Mesenchymal stem cell (in vitro differentiated cells and primary cell): Measurements from ENCODE around the gene ZNF485.
"Not testable (repeated sequence)": the region's sequence is repeated elsewhere in the genome, so short reads cannot be mapped to it uniquely, and the experiment has no call there.

Experiments
- DNase-seq: peaks from one replicate; pipeline ENCODE4 v3.0.0-alpha.2; 2013
- H2AFZ ChIP-seq: one replicate; pipeline ENCODE4 v1.6.1; 2013; ENCODE audit warnings: low read depth, mild to moderate bottlenecking, control low read depth, inconsistent platforms, low read length, moderate library complexity
- H2AK5ac ChIP-seq: 2 replicates; pipeline ENCODE4 v1.6.1; 2013; ENCODE audit warnings: low read length, moderate library complexity, mild to moderate bottlenecking, inconsistent platforms; ENCODE audit not compliant: severe bottlenecking
- H2BK120ac ChIP-seq: one replicate; pipeline ENCODE4 v1.6.1; 2013; ENCODE audit warnings: low read depth, mild to moderate bottlenecking, inconsistent platforms, low read length, moderate library complexity
- H2BK12ac ChIP-seq, 2 experiments: one replicate each; pipeline ENCODE4 v1.6.1; 2013; ENCODE audit warnings: inconsistent platforms in 2 of 2, low read length in 2 of 2, mild to moderate bottlenecking in 2 of 2, moderate library complexity in 2 of 2, control low read depth in 1 of 2
- H2BK15ac ChIP-seq: one replicate; pipeline ENCODE4 v1.6.1; 2013; ENCODE audit warnings: mild to moderate bottlenecking, low read depth, inconsistent platforms; ENCODE audit not compliant: poor library complexity, severe bottlenecking
- H2BK5ac ChIP-seq: 2 replicates; pipeline ENCODE4 v1.6.1; 2013; ENCODE audit warnings: low read depth, mild to moderate bottlenecking, low read length, control low read depth, inconsistent platforms; ENCODE audit not compliant: poor library complexity, severe bottlenecking
- H3K14ac ChIP-seq, 2 experiments: one replicate each; pipeline ENCODE4 v1.6.1; 2013; ENCODE audit warnings: inconsistent platforms in 2 of 2, low read length in 2 of 2, control low read depth in 1 of 2, mild to moderate bottlenecking in 1 of 2, moderate library complexity in 1 of 2
- H3K18ac ChIP-seq, 2 experiments: one replicate each; pipeline ENCODE4 v1.6.1; 2013; ENCODE audit warnings: inconsistent platforms in 2 of 2, low read length in 2 of 2, control low read depth in 1 of 2, low read depth in 1 of 2, mild to moderate bottlenecking in 1 of 2
- H3K23ac ChIP-seq, 2 experiments: one replicate each; pipeline ENCODE4 v1.6.1; 2013; ENCODE audit warnings: inconsistent platforms in 2 of 2, low read length in 2 of 2, mild to moderate bottlenecking in 2 of 2, moderate library complexity in 2 of 2, control low read depth in 1 of 2
- H3K27ac ChIP-seq: 2 replicates; pipeline ENCODE4 v1.5.1; 2013; ENCODE audit warnings: mild to moderate bottlenecking, moderate library complexity, low read length, control low read depth, inconsistent platforms; ENCODE audit not compliant: poor library complexity, severe bottlenecking
- H3K27me3 ChIP-seq, 2 experiments: 2 replicates each; pipeline versions ENCODE4 v1.6.1 to v1.7.0; 2013; ENCODE audit warnings: low read length in 2 of 2, mild to moderate bottlenecking in 2 of 2, moderate library complexity in 2 of 2, control low read depth in 1 of 2, inconsistent platforms in 1 of 2; ENCODE audit not compliant: control insufficient read depth in 1 of 2, insufficient read depth in 1 of 2
- H3K36me3 ChIP-seq, 2 experiments: 2 replicates each; pipeline versions ENCODE4 v1.6.1 to v1.7.0; 2013; ENCODE audit warnings: low read length in 2 of 2, control low read depth in 1 of 2, inconsistent platforms in 1 of 2, low read depth in 1 of 2, mild to moderate bottlenecking in 1 of 2; ENCODE audit not compliant: insufficient read depth in 2 of 2, control insufficient read depth in 1 of 2
- H3K4ac ChIP-seq, 2 experiments: one replicate each; pipeline ENCODE4 v1.6.1; 2013; ENCODE audit warnings: inconsistent platforms in 2 of 2, low read length in 2 of 2, mild to moderate bottlenecking in 2 of 2, moderate library complexity in 2 of 2, control low read depth in 1 of 2, low read depth in 1 of 2
- H3K4me1 ChIP-seq: 2 replicates; pipeline ENCODE4 v1.6.1; 2013; ENCODE audit warnings: low read depth, low read length, control low read depth; ENCODE audit not compliant: control insufficient read depth, insufficient read depth
- H3K4me2 ChIP-seq: 2 replicates; pipeline ENCODE4 v1.6.1; 2013; ENCODE audit warnings: low read length, mild to moderate bottlenecking, inconsistent platforms; ENCODE audit not compliant: poor library complexity, severe bottlenecking
- H3K4me3 ChIP-seq, 2 experiments: 2 replicates each; pipeline versions ENCODE4 v1.5.1 to v1.7.0; 2013; ENCODE audit warnings: low read length in 2 of 2, mild to moderate bottlenecking in 2 of 2, control low read depth in 1 of 2, low read depth in 1 of 2; ENCODE audit not compliant: insufficient read depth in 1 of 2
- H3K79me1 ChIP-seq: replicated peaks from 2 replicates; pipeline ENCODE4 v1.6.1; 2013; ENCODE audit warnings: mild to moderate bottlenecking, control low read depth, low read length, inconsistent platforms; ENCODE audit not compliant: poor library complexity, severe bottlenecking
- H3K9ac ChIP-seq: 2 replicates; pipeline ENCODE4 v1.7.0; 2013; ENCODE audit warnings: mild to moderate bottlenecking, low read length, moderate library complexity
- H3K9me3 ChIP-seq: 2 replicates; pipeline ENCODE4 v1.7.0; 2013; ENCODE audit warnings: mild to moderate bottlenecking, low read length; ENCODE audit not compliant: control insufficient read depth
- H4K8ac ChIP-seq: one replicate; pipeline ENCODE4 v1.6.1; 2013; ENCODE audit warnings: inconsistent platforms, mild to moderate bottlenecking, low read length, moderate library complexity
- H4K91ac ChIP-seq: one replicate; pipeline ENCODE4 v1.6.1; 2013; ENCODE audit warnings: mild to moderate bottlenecking, low read length, inconsistent platforms
- WGBS: methylation state at CpG from one replicate; pipeline ENCODE4 v1.1.7; 2013; ENCODE audit warnings: mixed read lengths; 5-methylcytosine and 5-hydroxymethylcytosine counted together

ZNF485 gene

DNA sequence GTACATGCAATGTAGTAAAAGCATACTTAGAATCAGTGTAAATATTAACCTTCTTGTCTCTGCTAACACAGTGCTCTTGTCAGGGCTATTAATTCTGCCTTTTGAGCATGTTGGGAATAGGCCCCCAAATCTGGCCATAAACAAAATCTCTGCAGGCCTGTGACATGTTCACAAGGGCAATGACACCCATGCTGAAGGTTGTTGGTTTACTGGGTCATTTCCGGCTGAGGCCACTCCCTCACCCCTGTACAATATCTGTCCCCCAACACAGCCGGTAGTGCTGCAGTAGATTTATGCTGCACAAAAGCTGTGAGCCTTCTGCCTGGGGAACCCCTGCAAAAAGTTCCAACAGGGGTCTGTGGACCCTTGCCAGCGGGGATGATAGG, 19.5 kb upstream of the ZNF485 start:
- H2BK5ac ChIP-seq, H3K14ac ChIP-seq, H3K27ac ChIP-seq, H3K18ac ChIP-seq, H2AK5ac ChIP-seq, H2BK120ac ChIP-seq, H2AFZ ChIP-seq, H2BK15ac ChIP-seq, H3K4ac ChIP-seq, H4K91ac ChIP-seq, H3K27me3 ChIP-seq, H3K9ac ChIP-seq, H3K4me2 ChIP-seq, H3K23ac ChIP-seq, H4K8ac ChIP-seq, H2BK12ac ChIP-seq, DNase-seq, H3K4me1 ChIP-seq, H3K4me3 ChIP-seq, H3K79me1 ChIP-seq, H3K36me3 ChIP-seq: not testable (repeated sequence)
- 85% methylated on average over 1 of the region's 3 CpGs for WGBS
- peaks cover 11% of the 10 kb centered on the region for H3K9me3 ChIP-seq

DNA sequence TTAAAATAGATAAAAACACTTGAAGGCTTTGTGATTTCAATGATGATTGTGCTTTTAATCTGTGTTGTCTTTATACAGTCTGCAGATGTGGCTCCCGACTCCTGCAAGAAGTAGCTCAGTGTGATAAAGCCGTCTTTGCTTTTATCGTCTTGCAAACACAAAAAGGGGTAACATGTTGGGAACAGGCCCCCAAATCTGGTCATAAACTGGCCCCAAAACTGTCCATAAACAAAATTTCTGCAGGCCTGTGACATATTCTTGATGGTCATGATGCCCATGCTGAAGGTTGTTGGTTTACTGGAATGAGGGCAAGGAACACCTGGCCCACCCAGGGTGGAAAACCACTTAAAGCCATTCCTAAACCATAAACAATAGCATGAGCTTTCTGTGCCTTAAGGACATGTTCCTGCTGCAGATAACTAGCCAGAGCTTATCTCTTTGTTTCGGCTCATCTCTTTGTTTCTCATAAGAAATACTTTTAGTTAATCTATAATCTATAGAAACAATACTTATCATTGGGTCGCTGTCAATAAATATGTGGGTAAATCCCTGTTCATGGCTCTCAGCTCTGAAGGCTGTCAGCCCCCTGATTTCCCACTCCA, 14.8 kb upstream of the ZNF485 start:
- H2AK5ac ChIP-seq = no peak overlapping the region
- H3K4me1 ChIP-seq = peaks cover 3% of the 10 kb centered on the region
- no peaks in the 10 kb centered on the region for H3K36me3 ChIP-seq
- WGBS = 56% methylated on average over 4 of the region's 5 CpGs
- H3K79me1 ChIP-seq = no peaks in the 10 kb centered on the region
- no peak for DNase-seq
- no peak overlapping the region for H3K4me3 ChIP-seq
- no peak overlapping the region for H3K18ac ChIP-seq
- H3K4me2 ChIP-seq = no peak overlapping the region
- no peak overlapping the region for H2BK15ac ChIP-seq
- H3K27ac ChIP-seq = no peak overlapping the region
- H2BK5ac ChIP-seq = no peak overlapping the region
- H2BK120ac ChIP-seq = no peak overlapping the region
- no peak overlapping the region for H4K91ac ChIP-seq
- peaks cover 17% of the 10 kb centered on the region for H3K9me3 ChIP-seq
- H3K14ac ChIP-seq = no peak overlapping the region
- no peak overlapping the region for H2BK12ac ChIP-seq
- H2AFZ ChIP-seq = no peak overlapping the region
- peaks cover 0 to 4% of the 10 kb centered on the region in 2 experiments for H3K27me3 ChIP-seq
- H3K4ac ChIP-seq = no peak overlapping the region
- no peak overlapping the region for H4K8ac ChIP-seq
- no peak overlapping the region for H3K23ac ChIP-seq
- no peak overlapping the region for H3K9ac ChIP-seq

DNA sequence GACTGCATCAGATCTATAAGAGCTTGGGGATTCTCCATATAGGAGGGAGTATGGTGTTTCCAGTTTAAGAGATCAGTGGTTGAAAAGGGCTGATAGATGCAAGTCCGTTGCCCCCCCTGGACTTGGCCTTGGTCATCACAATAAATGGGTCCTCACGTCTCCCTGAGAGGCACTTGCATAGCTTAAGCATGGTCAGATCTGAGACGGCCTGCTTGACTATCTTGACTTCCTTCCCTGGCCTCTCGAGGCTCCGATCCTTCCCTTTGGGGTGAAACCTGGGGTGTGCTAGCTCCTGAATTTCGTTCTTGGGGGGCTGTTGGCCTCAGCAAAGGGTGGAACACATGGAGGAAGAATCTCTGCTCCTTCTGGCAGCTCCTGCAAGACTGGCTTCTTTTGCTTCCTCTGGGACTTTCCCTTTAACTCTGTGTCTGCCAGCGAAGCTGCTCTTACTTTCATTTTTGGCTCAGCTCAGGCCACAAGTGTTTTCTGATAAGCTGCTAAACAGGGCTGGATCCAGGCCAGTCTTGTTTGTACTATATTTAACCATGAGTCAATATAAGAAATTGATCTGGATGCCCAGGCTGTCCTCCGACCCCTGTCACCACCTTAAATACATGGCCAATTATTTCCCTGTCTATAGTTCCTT, 11.2 kb upstream of the ZNF485 start:
- Histone ChIP-seq H3K23ac (no peak overlapping the region), H3K4ac (no peak overlapping the region), H3K4me2 (no peak overlapping the region), H3K27ac (no peak overlapping the region), H2BK120ac (no peak overlapping the region), H2BK5ac (no peak overlapping the region), H4K8ac (peak overlapping the region; percentile 91), H2AK5ac (no peak overlapping the region), H2AFZ (peak overlapping the region; percentile 16), H3K18ac (peak overlapping the region in 1 of 2 experiments; percentile 71), H2BK15ac (no peak overlapping the region), H3K4me1 (peaks cover 5% of the 10 kb centered on the region), H3K4me3 (peak overlapping the region in 1 of 2 experiments; percentile 69), H3K79me1 (no peaks in the 10 kb centered on the region), H3K9ac (peak overlapping the region; percentile 67), H3K9me3 (peaks cover 17% of the 10 kb centered on the region), H4K91ac (no peak overlapping the region), H3K14ac (peak overlapping the region in 1 of 2 experiments; percentile 31), H3K36me3 (no peaks in the 10 kb centered on the region), H2BK12ac (no peak overlapping the region), H3K27me3 (peaks cover 0 to 1% of the 10 kb centered on the region in 2 experiments)
- WGBS = 49% methylated on average over 8 of the region's 8 CpGs
- peak; percentile 71 for DNase-seq

DNA sequence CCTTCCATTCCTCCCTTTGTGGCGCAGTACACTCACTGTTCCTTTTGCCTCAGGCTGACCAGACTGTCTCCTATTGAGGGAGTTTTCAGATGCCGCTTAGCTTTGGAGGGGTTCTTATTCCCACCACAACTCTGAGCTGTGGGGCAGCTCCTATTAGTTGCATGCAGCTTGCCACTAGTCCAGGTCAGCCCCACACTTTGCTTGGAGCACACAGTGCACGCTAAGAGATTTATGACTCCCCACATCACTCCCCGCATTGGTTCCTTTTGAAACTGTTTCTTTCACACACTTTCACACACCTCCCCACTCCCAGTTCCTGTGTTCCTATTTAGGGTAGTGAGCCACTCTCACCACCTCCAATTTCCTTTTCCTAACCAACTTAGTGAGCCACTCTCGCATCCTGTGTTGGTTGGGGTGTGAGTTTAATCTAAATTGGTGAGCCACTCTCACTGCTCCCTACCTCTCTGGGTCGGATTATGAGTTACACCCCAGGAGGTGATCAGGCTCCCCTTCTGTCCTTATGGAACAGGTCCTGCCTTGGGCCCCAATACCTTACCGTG, 10.4 kb upstream of the ZNF485 start:
- Histone ChIP-seq H3K79me1 (no peaks in the 10 kb centered on the region), H3K9me3 (peaks cover 15% of the 10 kb centered on the region), H2AK5ac (no peak overlapping the region), H2BK12ac (no peak overlapping the region), H2BK120ac (no peak overlapping the region), H2BK5ac (no peak overlapping the region), H3K14ac (no peak overlapping the region), H4K8ac (peak overlapping the region; percentile 42), H3K4ac (no peak overlapping the region), H2BK15ac (no peak overlapping the region), H3K4me2 (no peak overlapping the region), H3K18ac (no peak overlapping the region), H3K27me3 (no peaks in the 10 kb centered on the region), H3K4me3 (peak overlapping the region in 1 of 2 experiments; percentile 69), H3K27ac (no peak overlapping the region), H3K23ac (no peak overlapping the region), H3K36me3 (no peaks in the 10 kb centered on the region), H2AFZ (no peak overlapping the region), H4K91ac (no peak overlapping the region), H3K4me1 (peaks cover 5% of the 10 kb centered on the region), H3K9ac (peak overlapping the region; percentile 67)
- no peak for DNase-seq
- WGBS = 76% methylated on average over 6 of the region's 7 CpGs
